Activated CD8-positive, alpha-beta memory T cell treated with anti-CD3 and anti-CD28 coated beads for 48 hours (primary cell): ENCODE measurements around the gene NMNAT2.

Source experiments
- DNase-seq, 3 experiments: peaks; one replicate each; pipeline ENCODE4 v3.0.0-alpha.2; 2020; ENCODE audit warnings: low read depth in 2 of 3, low spot score in 2 of 3

The NMNAT2 gene

DNA sequence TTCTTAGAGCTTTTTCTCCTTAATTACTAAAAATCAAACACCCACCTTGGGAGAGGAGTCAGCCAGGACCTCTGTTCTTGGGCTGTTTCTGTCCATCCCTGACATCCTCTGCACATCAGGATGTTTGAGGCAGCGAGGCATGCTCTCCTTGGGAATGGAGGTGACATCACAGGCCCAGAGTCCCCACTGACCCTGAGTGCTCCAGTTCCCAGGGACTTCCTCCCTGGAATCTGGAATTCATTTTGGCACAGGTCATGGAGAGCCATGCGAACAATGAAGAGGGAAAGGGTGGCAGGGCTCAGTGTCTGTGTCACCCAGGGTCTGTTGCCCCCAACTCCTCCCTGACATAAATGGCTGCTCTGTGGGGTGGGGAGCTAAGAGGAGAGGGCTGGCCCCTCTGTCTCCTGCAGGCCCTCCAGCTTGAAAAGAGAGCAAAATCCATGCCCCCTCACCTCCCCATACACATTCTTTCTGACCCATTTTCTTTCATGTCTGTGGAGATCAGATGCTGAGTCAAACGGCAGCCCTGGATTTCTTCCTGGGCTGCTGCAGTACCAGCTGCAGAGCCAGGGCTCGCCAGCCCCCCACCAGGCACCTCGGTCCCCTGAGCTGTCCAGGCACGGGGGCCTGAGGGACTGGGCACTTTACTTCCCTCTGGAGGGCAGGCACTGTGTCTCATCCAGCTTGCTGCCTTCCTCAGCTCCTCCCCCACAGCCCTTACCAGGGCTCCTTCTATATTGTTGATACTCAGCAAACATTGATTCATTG is 102.0 kb downstream of the NMNAT2 start:
- no peak for DNase-seq

DNA sequence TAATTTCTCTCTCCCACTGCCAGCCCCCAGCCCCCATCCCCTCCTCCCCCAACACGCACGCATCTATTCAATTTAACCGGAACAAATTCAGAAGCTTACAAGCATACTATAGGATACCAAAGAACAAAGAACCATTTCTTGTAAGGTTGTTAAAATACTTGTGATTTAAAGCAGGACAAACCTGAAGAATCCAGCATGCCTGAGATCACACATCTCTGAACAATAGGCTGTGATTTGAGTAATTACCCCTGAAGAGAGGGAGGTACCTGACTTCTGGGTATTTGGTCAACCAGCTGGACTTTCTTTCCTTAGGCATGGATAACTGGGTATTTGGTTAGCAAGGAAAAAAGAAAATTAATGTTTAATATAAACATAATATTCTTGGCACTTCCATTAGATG is 105.1 kb downstream of the NMNAT2 start:
- DNase-seq, result no peak

DNA sequence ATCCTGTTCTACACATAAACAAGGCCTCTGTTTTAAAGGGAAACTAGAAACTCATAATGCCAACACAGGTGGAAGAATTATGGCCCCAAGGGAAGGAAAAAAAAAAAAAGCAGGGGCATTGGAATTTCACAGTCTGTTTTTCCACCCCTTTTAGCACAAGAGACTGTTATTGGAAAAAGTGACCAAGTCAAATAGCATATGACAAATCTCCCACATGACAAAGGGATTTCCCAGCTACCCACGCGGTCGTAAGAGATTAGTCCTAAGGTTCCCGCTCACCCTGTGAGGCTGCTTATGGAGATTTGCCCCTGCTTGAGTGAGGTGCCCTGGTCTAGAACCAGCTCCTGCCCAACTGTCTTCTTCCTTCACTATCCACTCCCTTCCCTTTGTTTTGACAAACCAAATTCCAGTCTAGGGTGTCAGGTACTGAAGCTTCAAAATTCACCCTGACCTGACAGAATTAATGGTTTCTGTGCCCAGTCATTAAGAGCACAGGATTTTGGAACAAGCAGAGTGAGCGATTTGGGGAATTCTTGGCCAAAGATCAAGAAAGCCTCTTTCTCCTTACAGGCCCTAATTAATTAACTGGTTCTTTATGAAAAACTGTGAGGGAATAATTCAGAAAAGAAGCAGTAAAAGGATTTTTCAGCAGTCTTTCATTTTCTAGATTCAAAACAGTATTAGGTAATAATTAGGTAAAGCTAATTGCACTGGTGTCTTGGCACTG is 107.3 kb downstream of the NMNAT2 start:
- DNase-seq, result no peak

DNA sequence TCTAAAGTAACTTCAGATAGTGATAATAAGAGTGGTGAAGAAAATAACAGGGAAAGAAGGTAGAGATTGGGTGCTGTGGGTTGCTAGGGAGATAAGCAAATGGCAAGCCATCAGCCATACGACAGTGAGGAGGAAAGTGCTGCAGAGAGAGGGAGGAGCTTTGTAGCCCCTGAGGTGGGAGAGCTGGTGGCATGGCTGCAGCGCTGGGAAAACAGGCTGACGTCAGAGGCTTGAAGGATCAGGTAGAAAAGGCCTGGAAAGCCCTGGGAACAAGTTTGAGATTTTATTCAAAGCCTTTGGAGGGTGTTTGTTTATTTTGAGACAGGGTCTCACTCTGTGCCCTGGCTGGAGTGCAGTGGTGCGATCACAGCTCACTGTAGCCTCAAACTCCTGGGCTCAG is 109.5 kb downstream of the NMNAT2 start:
- no peak for DNase-seq

DNA sequence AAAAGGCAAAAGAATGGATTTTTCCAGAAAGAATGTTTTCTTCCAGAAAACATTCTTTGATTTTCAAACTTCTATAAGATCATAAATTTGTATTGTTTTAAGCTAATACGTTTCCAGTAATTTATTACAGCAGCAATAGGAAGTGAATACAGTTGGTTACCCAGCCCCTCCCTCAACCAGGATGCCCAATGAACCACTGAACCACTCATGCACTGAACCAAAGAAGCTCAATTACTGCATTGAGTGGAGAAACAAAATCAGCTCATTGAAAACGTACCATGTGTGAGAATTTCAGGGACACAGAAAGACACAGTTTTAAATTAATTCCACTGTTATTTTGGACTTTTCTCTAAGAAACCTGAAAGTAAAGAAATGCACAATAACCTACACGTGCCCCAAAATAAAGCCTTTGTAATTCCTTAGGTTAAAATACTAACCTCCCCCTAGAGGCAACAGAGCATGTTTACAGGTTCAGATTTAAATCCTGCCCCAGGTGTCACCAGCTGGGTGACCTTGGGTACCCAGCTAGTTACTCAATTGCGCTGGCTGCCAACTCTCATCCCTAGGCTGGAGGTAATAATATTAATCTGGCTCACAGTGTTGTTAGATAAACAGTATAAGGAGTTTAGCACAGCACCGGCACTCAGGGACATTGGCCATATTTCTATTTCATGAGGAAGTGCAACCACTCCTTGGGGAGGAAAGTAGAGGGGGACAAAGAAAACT is 111.7 kb downstream of the NMNAT2 start:
- no peak for DNase-seq

DNA sequence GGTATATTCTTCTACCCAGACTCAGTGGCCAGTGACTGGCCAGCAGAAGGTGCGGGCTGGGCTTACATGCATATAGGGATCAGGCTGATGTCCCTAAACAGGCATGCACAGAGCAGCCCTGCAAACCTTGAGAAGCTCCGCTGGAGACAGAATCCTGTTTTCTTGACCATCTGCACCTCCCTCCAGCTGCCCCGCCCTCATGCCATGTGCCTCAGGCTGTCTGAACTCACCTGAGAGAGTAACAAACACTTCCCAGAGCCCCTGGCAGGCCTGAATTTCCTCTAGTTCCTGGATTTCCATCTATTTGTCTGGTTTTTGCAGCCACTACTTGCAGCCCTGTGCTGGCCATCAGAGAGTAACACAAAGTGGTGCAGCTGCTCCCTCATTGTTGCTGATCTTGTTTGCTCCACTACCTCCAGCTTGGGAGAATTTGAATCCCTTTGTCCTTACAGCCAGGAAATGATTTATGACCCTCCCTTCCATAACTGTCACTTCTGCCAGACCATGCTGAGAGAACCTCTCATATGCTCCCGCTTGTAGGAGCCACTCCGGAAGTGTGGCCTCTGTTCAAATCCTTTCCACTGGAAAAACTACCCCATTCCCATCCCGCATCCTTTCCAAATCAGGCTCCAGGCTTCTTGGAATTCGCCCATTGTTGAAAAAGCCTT is 113.6 kb downstream of the NMNAT2 start:
- no peak for DNase-seq

DNA sequence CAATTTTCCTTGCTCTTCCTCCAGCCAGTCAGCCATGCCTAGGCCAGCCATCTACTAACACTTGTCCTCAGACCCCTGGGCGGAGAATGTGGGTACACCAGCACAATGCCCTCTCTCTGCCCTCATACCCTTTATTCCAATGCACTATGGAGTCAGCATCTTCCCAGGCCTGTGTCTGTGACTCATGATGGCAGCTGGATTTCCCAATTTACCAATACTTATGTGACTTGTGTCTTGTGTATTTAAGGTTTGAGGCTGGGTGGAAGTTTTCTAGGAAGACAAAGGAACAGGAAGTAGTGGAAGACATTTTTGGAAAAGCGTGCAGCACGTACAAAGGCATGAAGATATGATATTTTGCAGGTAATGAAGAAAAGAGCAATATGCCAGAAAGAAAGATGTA is 114.3 kb downstream of the NMNAT2 start:
- no peak for DNase-seq

DNA sequence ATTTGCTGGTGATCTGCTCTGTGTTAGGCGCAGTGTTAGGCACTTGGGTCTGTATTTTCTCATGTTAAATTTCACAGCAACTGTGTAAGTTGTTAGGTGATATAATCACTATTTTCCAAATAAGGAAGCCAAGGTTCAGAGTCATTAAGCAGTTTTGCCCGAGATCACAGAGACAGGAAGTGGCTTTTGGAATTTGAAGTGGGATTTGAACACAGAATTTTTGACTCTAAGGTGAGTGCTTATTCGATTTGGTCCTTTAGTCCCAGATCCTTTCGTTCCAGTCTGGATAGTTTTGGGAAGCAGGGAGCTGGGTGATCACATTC is 114.9 kb downstream of the NMNAT2 start:
- no peak for DNase-seq

DNA sequence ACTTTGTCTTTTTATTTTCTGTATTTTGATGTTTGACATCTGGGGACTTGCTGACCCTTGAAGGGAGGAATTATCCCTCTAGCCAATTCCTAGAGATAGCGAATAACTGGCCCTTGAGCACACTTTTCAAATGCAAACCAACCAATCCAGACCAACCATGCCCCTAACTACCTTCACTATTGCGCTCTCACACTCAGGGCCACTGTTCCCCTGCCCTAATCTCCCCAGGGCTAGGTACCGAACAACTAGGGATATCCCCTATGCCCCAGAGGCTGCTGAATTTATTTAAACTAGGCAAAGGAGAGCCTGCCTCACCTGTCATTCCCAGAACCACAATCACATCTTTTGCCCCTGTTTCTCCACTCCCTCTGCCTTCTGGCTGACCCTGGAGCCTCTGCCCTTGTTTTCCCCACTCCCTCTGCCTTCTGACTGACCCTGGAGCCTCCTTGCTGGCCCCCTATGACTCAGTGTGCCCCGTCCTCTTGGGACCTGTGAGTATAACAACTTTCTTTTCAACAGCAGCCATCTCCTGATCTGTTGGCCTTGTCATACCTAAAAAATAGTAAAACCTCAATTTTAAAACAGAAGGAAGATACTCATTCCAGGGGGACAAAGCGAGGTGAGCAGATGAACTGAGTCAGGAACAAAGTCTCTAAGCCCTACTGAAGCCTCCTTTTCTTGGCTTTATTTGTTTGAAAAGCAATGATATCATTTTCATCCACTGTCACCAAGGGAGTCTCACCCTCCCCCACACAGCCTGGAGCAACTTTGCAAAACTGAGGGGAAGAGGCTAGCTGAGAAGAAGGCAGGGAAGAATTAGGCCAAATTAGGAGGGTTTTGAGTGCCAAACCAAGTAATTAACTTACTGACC is 115.5 kb downstream of the NMNAT2 start:
- DNase-seq, result no peak

DNA sequence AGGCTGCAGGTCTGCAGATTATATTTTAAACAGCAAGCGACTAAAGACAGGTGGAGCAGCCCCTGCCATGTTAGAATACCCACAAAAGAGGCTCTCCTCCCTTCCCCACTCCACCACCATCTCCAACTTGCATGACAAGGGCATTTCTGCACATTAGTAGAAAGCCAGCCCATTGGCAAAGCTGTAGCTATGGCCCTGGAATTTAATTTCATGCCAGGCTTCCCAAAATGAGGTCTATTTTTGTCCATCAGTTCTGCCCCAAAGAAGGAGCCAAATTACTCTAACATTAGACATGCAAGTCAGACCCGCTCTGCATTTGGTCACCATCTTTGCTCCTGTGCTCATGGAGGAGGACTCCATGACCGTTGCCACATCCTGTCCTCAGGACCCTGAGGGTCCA is 116.9 kb downstream of the NMNAT2 start:
- no peak for DNase-seq

DNA sequence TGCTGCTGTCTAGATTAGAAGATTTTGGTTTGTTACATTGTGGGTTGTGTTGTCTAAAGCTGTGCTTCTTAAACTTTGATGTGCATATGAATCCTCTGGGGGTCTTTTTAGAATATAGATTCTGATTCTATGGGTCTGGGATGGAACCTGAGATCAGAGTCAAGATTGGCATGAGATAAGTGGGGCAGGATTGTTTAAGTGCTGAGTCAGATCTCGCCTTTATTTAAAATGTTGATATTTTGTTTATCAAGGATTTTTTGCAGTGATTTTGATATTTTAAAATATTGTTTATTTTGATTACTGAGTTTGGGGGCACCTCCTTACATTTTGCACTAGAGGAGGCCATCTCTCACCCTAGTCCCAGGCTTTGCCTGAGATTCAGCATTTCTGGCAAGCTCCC is 117.4 kb downstream of the NMNAT2 start:
- DNase-seq, result no peak

DNA sequence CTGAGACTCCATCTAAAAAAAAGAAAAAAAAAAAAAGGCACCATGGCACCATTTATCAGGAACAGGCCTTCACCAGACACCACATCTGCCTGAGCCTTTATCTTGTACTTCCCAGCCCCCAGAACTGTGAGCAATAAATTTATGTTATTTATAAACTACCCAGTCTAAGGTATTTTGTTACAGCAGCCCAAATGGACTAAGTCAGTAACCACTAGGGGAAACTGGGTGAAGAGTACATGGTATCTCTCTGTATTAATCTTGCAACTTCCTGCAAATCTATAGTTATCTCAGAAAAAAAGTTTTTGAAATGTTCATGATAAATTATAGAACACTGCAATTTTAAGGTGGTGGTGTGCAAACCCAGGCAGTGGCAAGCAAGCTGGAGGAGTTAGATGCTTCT is 117.8 kb downstream of the NMNAT2 start:
- DNase-seq, result no peak

DNA sequence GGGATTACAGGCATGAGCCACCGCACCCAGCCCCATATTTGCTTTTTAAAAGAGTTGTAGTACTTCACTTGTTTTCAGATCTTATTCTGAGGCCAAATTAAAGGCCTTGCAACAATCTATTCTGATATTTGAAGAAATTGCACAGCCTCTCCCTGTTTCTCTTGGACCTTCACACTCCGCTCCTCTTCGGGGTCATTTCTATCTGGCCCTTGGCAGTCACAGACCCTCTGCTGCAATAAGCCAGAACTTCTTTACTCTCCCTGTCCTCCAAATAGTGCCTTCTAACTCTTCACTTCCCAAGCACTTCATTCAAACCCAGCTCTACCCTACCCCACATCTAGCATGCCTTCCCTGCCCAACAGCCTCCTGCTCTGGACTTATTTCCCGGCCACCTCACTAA is 121.4 kb downstream of the NMNAT2 start:
- no peak for DNase-seq

DNA sequence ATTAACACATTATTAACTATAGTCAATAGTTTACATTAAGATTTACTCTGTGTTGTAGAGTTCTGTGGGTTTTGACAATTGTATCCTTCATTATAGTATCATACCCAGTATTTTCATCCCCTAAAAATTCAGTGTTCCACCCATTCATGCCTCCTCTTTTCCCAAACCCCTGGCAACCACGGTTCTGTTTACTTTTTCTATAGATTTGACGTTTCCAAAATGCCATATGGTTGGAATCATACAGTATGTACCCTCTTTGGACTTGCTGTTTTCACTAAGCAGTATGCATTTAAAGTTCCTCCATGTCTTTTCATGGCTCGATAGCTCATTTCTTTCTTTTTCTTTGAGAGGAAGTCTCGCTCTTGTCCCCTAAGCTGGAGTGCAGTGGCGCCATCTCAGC is 122.7 kb downstream of the NMNAT2 start:
- no peak for DNase-seq

DNA sequence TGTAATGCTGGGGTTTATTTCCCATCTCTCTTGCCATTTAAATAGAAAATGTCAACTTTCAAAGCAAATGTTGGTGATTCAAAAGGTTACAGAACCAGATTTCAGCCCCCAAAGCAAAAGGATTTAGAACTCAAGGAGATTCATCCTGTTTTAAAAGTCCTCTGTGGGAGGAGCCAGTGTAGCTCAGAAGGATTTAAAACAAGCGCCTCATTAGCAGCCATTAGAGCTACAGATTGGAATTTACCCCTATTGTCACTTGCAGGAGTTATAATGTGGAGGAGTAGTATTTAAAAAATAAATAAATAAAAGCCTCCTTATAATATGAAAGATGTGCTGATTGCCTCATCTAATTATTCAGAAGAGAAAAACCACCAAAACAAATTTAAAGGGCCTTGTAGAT is 124.3 kb downstream of the NMNAT2 start:
- DNase-seq, result no peak

DNA sequence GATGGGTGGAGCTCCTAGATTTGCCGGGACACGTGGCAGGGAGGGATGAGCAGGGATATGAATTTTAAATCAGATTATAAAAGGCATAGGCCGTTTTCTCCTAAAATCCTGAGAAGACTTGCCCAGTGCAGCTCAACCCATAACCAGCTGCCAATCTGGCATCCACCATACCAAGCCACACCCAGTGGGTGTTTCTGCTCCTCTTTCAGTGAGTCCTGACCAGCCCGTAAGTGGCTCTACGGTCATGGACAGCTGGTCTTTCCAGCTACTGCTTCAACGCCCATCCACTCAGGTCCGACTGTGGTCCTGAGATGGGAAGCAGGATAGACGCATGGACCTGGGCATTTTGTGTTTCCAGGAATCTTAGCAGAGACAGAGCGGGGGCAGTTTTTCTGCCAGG is 124.9 kb downstream of the NMNAT2 start:
- DNase-seq, result no peak

DNA sequence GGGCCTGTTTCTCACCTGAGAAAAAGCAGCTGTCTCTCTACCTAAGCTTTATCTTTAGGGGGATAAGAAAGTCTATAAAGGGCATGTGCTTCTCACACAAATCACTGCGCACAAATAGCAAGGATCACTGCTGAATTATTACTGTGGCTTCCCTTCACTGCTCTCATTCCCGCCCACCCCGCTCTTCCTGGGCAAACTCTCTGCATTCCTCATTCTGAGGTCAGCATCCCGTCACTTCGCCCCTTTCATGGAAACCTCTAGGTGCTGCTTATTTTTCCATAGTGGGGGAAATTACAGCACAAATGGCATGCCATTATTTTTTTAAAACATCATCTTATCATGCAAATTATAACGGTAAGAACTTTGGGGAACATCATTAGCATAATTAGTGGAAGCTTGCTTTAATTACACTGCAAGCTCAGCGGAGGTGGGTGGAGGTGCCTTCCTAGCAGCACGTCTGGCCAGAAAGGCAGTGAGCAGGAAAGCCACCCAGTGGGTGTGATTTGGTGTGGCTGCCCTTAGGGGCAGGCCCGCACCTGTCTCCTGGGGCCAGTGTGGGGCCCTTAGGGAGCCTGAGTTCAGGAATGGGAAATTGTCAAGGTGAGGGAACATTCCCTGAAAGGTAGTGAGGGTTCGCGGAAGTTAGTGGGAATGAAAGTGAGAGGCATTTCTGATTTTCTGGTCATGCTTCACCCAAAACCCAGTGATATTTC is 126.2 kb downstream of the NMNAT2 start:
- no peak for DNase-seq

DNA sequence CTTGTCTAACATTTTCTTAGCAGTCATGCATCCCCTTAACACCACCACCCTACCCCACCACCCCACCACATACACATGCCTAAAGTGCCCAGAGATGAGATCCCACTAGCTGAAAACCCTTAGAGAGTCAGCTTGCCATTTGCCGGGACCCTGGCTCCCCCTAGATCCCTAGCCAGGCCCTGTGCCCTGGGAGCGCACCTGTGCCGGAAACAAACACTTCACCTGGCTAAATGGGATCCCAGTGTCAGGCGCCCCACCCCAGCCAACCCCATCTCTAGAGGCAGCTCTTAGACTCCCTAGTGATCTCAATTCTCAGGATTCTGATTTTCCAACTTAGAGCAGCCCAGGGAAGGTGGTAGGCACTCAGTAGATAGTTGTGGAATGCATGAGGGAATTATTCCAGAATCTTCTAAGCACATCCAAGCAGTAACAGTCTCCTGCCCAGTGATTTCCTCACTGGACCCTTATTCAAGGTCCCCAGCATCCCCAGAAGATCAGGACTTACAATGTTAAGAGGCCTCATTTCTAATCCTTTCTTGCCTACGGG is 126.9 kb downstream of the NMNAT2 start:
- no peak for DNase-seq

DNA sequence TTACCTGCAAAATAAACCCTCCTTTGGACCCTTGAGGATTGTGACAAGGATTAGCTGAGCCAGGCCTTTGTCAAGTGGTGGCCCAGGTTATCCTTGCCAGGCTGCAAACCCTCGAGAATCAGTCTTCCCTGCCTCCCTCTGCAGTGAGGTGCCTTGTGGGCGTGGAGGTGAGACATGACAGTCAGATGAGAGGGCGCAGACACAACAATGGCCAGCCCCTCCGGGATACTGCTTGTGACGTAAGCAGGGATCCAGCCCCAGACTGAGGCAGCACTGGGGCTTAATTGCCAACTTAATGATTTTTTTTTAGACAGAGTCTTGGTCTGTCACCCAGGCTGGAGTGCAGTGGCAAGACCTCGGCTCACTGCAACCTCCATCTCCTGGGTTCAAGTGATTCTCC is 127.6 kb downstream of the NMNAT2 start:
- DNase-seq, result no peak

DNA sequence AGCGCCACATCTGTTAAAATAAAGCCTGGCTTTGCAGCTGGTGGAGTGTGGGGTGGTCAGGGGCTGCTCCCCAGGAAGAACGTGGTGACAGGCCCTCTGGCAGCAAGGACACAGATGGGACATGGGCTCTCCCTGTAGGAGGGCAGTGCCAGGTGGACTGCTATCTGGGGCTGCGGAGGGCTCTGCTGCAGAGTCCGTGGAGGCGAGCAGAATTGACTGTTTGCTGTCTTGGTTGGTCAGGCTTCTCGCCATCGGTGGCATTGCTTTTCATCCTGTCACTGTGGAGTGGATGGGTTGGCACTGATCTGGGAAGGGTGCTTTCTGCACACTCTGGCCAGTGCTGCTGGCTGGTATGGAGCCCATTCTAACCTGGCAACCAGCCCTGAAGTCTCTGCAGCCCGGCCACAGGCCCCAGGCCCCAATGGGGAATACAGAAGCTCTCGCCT is 129.1 kb downstream of the NMNAT2 start:
- no peak for DNase-seq
